Smooth muscle cell of the pulmonary artery (primary cell): ENCODE results near the gene IFITM1. TPM values are rescaled to one million over a fixed set of nuclear protein-coding genes. Genes with fewer than 3 reads are reported as not detected.

Experiments
- total RNA-seq: library from RNA; depleted of rRNA; stranded (reverse); fragments of >200 nt; gene quantifications from 2 replicates; pipeline ENCODE4 v1.2.3, GENCODE V29; 2014

The IFITM1 gene
- total RNA-seq, result 31.5 and 106 TPM in 2 replicates

DNA sequence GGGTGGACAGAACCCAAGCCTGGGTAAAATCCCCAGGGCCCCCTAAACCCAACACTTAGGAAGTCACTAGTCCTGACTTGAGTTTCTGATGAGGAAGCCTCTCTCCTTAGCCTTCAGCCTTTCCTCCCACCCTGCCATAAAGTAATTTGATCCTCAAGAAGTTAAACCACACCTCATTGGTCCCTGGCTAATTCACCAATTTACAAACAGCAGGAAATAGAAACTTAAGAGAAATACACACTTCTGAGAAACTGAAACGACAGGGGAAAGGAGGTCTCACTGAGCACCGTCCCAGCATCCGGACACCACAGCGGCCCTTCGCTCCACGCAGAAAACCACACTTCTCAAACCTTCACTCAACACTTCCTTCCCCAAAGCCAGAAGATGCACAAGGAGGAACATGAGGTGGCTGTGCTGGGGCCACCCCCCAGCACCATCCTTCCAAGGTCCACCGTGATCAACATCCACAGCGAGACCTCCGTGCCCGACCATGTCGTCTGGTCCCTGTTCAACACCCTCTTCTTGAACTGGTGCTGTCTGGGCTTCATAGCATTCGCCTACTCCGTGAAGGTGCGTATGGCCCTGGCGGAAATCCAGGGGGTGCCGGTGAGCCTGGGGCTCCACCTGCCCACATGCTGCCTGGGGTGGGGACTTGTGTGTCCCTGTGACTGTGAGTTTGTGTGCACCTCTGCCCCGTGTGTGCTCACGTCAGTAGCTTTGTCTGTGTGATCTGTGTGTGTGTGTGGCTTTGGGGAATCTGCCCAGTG lies at the start of gene IFITM1:
Gene IFITM1 (plus strand): TSS at position 254 of the 767 bp plus-strand sequence. CDS start 131 bp downstream, at position 385.

DNA sequence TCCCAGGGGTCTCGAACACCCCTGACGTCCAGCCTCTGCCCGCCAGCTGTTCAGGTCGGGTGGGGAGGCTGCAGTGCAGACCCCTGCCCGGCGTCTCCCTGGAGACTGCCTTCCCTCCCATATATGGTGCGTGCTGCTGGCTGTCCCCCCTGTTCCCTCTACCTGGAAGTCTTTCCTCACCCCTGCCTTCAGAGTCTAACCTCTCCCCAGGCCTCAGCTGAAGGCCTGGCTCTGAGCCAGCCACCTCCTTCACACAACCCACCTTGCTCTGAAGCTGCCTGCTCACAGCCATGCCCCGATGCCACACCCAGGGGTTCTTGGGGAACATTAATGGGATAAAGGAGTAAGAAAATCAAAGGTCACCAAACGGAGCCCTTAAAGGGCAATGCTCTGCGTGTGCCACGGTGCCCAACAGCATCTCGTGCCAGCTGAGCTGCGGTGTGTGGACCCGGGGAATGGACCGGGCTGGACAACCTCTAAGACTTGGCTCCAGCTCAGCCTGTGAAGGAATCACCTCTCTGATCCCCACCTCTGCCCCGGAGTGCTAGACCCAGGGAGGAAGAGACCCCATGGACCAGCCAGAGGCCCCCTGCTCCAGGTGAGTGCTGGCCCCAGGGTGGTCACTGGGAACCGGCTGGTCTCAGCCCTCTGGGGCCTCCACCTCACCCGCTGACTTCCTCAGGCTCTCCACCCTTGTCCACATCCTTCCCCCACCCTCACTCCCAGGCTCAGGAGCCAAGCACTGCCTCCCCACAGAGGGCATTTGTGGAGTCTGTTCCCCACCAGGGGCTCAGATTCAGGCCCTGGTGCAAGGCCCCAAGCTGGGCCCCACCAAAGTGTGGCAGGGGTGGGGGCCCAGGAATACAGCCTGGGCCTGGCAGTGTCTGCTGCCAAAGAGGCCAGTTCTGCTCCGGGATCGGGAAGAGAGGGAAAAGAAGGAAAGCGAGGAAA lies 35.6 kb upstream of the IFITM1 start, which contains the start of gene NLRP6:
Gene NLRP6 (plus strand): TSS at position 407 of the 951 bp plus-strand sequence. CDS start 163 bp downstream, at position 570.

DNA sequence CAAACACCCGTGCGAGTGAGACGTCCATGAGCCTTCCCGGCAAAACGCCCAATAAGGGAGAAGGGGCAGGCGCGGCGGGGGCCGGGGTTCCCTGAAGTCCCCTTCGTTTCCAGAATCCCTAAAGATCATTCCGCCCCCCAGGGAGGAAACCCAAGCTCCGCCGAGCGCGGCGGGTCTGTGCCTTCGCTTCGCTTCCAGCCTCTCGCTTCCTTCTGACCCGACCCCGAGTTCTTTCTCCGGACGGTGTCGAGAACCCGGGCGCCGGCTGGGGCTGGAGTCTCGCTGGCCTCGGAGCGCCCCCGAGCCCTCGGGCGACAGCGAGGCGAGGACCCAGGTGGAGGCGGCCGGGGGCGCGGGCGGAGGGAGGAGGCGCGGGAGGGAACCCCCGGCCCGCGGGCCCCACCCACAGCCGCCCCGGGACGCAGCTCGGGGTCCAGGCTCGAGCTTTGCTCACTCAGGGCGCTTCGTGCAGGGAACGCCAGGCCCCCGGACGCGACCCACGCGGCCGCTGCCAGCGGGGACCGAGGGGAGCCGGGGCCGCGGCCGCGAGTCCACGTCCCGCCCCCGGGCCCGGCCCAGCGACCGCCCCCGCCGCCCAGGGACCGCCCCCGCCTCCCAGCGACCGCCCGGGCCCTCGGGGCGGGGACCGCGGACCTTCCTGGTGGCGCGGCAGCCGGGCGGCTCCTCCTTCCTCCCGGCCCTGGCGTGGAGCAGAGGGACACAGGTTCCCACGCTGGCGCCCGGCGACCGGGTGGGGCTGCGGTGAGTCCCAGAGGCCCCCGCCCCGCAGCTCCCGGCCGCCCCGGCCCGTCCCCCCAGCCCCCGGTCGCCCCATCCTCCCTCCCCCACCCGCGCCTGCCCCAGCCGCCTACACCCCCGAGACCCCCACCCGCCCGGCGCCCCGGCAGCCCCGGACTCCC lies 25.1 kb upstream of the IFITM1 start, which contains the start of gene PGGHG:
Gene PGGHG (plus strand): TSS at position 649 of the 920 bp plus-strand sequence. CDS start 691 bp downstream, outside the sequence.

DNA sequence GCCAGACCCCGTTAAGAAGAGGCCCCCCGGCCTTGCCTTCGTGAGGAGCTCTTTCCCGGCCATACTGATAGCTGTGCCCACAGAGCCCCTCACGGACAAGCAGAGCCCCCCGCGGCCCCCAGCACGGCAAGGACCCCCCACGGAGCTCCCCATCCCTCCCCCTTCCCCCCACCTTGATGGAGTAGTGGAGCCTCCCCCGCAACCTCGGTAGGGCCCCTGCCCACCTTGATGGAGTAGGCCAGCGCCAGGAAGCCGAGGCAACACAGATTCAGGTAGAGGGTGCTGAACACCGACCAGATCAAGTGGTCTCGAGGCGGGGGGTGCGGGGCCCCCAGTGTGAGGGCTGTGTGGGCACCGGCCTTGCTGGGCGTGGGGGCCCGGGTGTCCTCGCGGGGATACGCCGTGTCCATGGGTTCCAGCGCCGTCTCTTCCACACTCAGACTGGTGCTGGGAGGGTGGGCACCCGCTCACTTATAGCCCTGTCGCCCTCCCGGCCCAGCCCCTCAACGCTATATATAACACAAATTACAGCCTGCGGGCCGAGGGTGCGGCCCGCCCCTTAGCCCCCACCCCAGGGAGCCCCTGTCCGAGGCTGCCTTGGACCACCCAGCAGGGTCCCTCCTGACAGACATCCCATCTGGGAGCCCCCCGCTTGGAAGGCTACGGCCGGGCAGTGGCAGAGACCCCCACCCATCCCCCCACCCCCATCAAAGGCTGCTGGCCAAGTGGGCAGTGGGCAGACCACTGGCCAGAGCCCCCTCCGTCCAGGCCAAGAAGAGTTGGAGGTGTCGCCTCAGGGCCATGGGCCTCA lies 14.6 kb upstream of the IFITM1 start, which contains the start of gene IFITM5:
Gene IFITM5 (minus strand): TSS at position 446 of the 811 bp plus-strand sequence. CDS start 36 bp downstream, at position 410.

DNA sequence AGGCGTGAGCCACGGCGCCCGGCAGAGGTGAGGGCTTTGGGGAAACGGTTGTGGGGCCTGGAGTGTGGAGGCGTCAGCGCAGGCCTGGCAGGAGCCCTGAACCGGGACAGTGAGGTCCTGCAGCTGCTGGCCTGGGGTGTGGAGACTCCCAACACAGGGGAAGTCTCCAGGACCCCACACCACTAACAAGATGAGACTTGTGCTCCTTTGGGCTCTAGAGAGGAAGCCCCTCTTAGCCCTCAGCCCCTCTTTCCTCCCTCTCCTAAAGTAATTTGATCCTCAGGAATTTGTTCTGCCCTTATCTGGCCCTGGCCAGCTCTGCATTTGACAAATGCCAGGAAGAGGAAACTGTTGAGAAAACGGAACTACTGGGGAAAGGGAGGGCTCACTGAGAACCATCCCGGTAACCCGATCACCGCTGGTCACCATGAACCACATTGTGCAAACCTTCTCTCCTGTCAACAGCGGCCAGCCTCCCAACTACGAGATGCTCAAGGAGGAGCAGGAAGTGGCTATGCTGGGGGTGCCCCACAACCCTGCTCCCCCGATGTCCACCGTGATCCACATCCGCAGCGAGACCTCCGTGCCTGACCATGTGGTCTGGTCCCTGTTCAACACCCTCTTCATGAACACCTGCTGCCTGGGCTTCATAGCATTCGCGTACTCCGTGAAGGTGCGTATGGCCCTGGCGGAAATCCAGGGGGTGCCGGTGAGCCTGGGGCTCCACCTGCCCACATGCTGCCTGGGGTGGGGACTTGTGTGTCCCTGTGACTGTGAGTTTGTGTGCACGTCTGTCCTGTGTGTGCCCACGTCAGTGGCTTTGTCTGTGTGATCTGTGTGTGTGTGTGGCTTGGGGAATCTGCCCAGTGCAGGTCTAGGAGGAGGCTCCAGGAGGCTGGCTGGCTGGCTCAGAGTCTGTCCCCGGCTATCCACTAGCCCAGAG lies 5.8 kb upstream of the IFITM1 start, which contains the start of gene IFITM2:
Gene IFITM2 (plus strand): TSS at position 51 of the 943 bp plus-strand sequence. CDS start 377 bp downstream, at position 428.

Other genes starting within 250 kb of the IFITM1 start
- not detected in 2 replicates for gene SCGB1C1, start 121.0 kb upstream of the IFITM1 start, total RNA-seq
- 34.9 and 44.1 TPM in 2 replicates for gene BET1L, start 106.6 kb upstream of the IFITM1 start, total RNA-seq
- 194 and 250 TPM in 2 replicates for gene RIC8A, start 106.3 kb upstream of the IFITM1 start, total RNA-seq
- gene SIRT3, start 77.7 kb upstream of the IFITM1 start, total RNA-seq, result 10.2 and 11.1 TPM in 2 replicates
- 79.2 and 90.0 TPM in 2 replicates for gene PSMD13, start 77.1 kb upstream of the IFITM1 start, total RNA-seq
- not detected in 2 replicates for gene NLRP6, start 35.6 kb upstream of the IFITM1 start, total RNA-seq
- 14.9 and 25.8 TPM in 2 replicates for gene PGGHG, start 24.9 kb upstream of the IFITM1 start, total RNA-seq
- gene IFITM5, start 14.5 kb upstream of the IFITM1 start, total RNA-seq, result not detected in 2 replicates
- gene IFITM2, start 6.2 kb upstream of the IFITM1 start, total RNA-seq, result 148 and 188 TPM in 2 replicates
- gene IFITM3, start 6.8 kb downstream of the IFITM1 start, total RNA-seq, result 135 and 137 TPM in 2 replicates
- 2.2 and 11.6 TPM in 2 replicates for gene B4GALNT4, start 55.5 kb downstream of the IFITM1 start, total RNA-seq
- gene PKP3, start 80.2 kb downstream of the IFITM1 start, total RNA-seq, result 0.56 and 0.65 TPM in 2 replicates
- 11.1 and 14.8 TPM in 2 replicates for gene SIGIRR, start 101.0 kb downstream of the IFITM1 start, total RNA-seq
- not detected in 2 replicates for gene ANO9, start 128.0 kb downstream of the IFITM1 start, total RNA-seq
- 30.7 and 49.7 TPM in 2 replicates for gene PTDSS2, start 136.2 kb downstream of the IFITM1 start, total RNA-seq
- gene RNH1, start 193.2 kb downstream of the IFITM1 start, total RNA-seq, result 279 and 507 TPM in 2 replicates
- gene HRAS, start 221.5 kb downstream of the IFITM1 start, total RNA-seq, result 46.1 and 53.3 TPM in 2 replicates
- gene LRRC56, start 223.5 kb downstream of the IFITM1 start, total RNA-seq, result 0.52 and 1.1 TPM in 2 replicates
- 0.39 and 0.73 TPM in 2 replicates for gene LMNTD2, start 246.7 kb downstream of the IFITM1 start, total RNA-seq
- gene RASSF7, start 246.9 kb downstream of the IFITM1 start, total RNA-seq, result 4.3 and 13.4 TPM in 2 replicates